ENCODE results near the gene GDE1. TPM values are rescaled to one million over a fixed set of nuclear protein-coding genes. Genes with fewer than 3 reads are reported as not detected.

GDE1 gene
- total RNA-seq = 104 and 107 TPM in 2 replicates

GRCh38 chr16:19521471-19522396 lies at the start of gene GDE1:
TSS of gene GDE1 (minus strand) at chr16:19522098. CDS start at chr16:19521964, 134 bp downstream.

GRCh38 chr16:19555186-19555937 lies 33.5 kb upstream of the GDE1 start, which contains the start of gene VPS35L:
TSS of gene VPS35L (plus strand) at chr16:19555703. CDS start at chr16:19555730, 27 bp downstream.

GRCh38 chr16:19523559-19524355 lies 1.9 kb upstream of the GDE1 start, which contains the start of gene CCP110:
TSS of gene CCP110 (plus strand) at chr16:19523942. CDS start at chr16:19527882, 3,940 bp downstream.

Other genes starting within 250 kb of the GDE1 start
- not detected in 2 replicates for gene CLEC19A, start 236.4 kb downstream of the GDE1 start, total RNA-seq
- gene TMC5, start 104.2 kb downstream of the GDE1 start, total RNA-seq = 0.34 and 2.3 TPM in 2 replicates
- gene CCP110, start 1.8 kb upstream of the GDE1 start, total RNA-seq = 9.9 and 12.0 TPM in 2 replicates
- gene VPS35L, start 33.6 kb upstream of the GDE1 start, total RNA-seq = 8.5 and 25.5 TPM in 2 replicates
- gene KNOP1, start 196.1 kb upstream of the GDE1 start, total RNA-seq = 17.8 and 28.6 TPM in 2 replicates
- gene IQCK, start 196.2 kb upstream of the GDE1 start, total RNA-seq = 1.7 and 4.7 TPM in 2 replicates

Data from nasal cavity respiratory epithelium epithelial cell of viscerocranial mucosa (primary cell).